HG03066 (cell line): Measurements from ENCODE around the gene DTX3.
"Not testable (repeated sequence)": the region's sequence is repeated elsewhere in the genome, so short reads cannot be mapped to it uniquely, and the experiment has no call there.

Experiments
- ATAC-seq: cut with Tn5 transposase; IDR thresholded peaks from one replicate; pipeline ENCODE4 v1.9.1; 2021; ENCODE audit warnings: low read depth; ENCODE audit not compliant: unreplicated experiment

DTX3 gene

GRCh38 chr12:57629897-57630471 lies 25.4 kb downstream of the DTX3 start:
- no peak for ATAC-seq

DNA sequence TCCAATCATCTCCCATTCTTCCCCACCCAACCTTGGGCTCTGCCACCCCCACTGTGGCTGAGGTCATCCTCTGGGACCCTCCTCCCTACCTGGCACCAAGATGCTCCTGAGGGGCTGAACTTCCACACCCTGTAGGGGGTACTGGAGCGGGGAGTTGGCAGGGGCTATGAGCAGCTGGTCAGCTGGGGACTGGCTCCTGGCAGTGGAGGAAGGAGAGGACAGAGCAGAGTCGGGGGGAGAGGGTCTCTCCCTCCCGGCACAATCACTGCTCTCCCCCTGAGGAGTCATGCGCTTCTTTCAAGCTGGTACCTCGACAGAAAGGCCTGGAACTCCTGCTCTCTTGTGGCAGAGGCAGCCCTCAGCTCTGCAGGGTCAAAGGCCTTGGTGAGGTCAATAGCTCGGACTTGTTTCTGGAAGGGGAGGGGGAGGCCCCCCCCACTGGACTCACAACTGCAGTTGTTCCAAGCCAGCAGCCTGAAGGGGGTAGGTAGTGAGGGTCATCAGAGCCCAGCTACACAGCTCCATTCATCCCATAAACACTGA lies 26.3 kb downstream of the DTX3 start:
- ATAC-seq = no peak

GRCh38 chr12:57631566-57632072 lies 27.0 kb downstream of the DTX3 start:
- no peak for ATAC-seq

DNA sequence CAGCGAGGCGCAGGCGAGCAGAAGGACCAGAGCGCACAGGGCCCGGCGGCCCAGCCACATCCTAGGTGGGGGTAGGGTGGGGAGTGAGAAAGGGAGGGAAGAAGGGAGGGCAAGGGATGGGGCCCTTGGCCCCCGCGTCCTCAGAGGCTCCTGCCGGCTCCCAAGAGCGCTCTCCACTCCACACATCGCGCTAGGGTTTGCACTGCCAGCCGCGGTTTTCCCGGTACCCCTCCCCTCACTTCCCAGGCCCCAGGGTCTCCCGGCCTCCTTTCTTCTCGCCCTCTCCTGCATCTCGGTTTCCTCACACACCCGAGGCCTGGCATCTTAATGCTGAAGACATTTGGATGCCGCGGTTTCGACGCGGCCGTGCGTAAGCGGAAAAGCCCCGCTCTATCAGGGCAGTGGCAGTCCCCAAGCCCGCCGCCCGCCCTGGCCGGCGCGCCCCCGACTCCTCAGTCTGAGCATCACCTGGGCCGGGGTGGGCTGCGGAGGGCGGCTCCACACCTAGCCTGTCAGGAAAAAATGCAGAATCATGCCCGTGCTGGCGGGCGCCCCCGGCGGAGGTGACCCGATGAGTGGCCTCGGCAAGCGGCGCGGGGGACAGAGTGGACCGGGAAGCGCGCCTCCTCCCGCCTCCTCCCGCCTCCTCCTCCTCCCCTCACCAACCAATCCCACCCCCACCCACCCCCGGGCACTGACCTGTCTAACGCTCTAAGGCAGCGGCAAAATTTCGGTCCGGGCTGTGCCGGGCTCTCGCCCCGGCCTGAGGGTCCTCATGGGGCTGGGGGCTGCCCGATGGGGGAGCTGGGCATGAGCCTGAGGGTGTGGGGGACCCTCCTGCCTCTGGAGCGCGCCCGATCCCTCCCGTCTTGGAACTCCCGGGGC lies 27.7 kb downstream of the DTX3 start:
- ATAC-seq = peak; percentile 10

- peak; percentile 68 for ATAC-seq
Observed at GRCh38 chr12:57632958-57633840, 28.6 kb downstream of the DTX3 start, which contains the start of gene B4GALNT1. TSS of gene B4GALNT1 (minus strand) at chr12:57633201. CDS start at chr12:57632132, 1,069 bp downstream.

DNA sequence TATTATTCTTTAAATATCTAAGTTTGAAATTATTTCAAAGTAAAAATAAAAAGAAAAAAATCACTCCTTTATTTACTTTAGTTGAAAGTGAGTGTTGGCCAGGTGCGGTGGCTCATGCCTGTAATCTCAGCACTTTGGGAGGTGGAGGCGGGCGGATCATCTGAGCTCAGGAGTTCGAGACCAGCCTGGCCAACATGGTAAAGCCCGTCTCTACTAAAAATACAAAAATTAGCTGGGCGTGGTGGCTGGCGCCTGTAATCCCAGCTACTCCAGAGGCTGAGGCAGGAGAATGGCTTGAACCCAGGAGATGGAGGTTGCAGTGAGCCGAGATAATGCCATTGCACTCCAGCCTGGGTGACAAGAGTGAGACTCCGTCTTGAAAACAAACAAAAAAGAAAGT lies 32.1 kb downstream of the DTX3 start:
- ATAC-seq = not testable (repeated sequence)

DNA sequence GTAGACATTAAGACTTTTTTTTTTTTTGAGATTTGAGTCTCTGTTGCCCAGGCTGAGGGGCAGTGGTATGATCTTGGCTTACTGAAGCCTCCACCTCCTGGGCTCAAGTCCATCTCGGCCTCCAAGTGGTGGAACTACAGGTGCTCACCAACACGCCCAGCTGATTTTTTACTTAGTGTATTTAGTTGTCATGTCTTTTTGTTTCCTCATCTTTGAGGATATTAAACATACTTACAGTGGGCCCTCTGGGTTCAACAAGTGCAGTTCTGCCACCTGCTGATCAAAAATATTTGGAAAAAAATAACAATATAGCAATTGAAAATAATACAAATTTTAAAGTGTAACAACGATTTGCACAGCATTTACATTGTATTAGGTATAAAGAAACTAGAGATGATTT lies 32.7 kb downstream of the DTX3 start:
- no peak for ATAC-seq

DNA sequence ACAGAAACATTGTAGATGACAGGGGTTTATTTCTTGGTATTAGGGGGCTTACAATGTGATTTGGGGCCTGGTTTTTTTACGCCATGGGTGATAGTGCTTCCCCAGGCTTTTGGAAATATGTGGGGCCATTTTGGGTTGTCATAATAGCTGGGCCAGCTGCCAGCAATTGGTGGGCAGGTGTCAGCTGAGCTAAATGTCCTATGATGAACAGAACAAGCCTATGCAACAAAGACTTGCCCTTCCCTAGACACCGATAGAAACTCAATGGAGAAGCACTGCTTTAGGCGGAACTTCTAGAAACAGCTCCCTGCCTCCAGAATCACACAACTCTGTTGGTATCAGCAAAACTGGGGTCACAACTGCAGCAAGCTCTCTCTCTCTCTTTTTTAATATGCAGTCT lies 33.5 kb downstream of the DTX3 start:
- ATAC-seq = no peak

GRCh38 chr12:57640175-57641042 lies 35.8 kb downstream of the DTX3 start:
- no peak for ATAC-seq

GRCh38 chr12:57641699-57642442 lies 37.2 kb downstream of the DTX3 start:
- no peak for ATAC-seq

DNA sequence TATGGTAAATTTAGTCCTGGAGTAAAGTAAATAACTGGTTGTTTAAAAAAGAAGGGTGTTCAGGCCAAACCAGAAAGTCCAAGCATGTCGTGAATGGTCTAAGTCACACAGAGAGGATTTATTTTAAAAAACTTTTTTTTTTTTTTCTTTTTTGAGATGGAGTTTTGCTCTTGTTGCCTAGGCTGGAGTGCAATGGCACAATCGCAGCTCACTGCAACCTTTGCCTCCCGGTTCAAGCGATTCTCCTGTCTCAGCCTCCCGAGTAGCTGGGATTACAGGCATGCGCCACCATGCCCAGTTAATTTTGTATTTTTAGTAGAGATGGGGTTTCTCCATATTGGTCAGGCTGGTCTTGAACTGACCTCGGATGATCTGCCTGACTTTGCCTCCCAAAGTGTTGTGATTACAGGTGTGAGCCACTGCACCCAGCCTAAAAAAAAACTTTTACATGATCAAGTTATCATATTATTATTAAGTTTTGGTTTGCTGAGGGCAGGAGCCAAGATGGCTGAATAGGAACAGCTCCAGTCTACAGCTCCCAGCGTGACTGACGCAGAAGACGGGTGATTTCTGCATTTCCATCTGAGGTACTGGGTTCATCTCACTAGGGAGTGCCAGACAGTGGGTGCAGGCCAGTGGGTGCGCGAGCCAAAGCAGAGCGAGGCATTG lies 41.5 kb downstream of the DTX3 start:
- ATAC-seq = not testable (repeated sequence)

GRCh38 chr12:57646659-57647049 lies 42.0 kb downstream of the DTX3 start:
- not testable (repeated sequence) for ATAC-seq

- ATAC-seq = no peak
Observed at GRCh38 chr12:57654042-57654441, 49.4 kb downstream of the DTX3 start.

GRCh38 chr12:57655541-57656240 lies 51.1 kb downstream of the DTX3 start:
- ATAC-seq = no peak

GRCh38 chr12:57656408-57656807 lies 51.8 kb downstream of the DTX3 start:
- ATAC-seq = not testable (repeated sequence)

DNA sequence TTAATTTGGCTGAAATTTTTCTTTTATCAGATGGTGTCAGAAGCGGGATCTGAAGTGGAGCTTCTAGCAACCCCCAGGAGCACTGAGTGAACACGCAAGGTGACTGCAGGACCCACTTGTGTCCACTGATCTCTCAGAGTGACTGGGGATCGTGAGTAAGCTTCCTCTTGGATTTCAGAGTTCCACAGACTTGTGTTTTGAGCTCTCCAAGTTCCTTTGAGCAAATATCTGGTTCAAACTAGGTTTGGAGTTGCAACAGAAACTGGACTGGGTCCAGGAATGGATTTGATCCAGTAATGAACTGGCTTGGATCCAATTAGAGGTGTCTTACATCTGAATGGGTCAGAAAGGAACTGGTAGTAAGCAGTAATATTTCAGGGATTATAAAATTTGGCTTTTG lies 53.1 kb downstream of the DTX3 start:
- no peak for ATAC-seq

GRCh38 chr12:57658890-57659289 lies 54.3 kb downstream of the DTX3 start:
- ATAC-seq = no peak
